ENCODE results near the gene PIP4K2A. TPM values are rescaled to one million over a fixed set of nuclear protein-coding genes. Genes with fewer than 3 reads are reported as not detected.

Gene PIP4K2A
- total RNA-seq, 1 donor from 2014 or later: 102 TPM

GRCh38 chr10:22491480-22491879 is 222.9 kb downstream of the PIP4K2A start:
- ChIA-PET CTCF (no interaction called here), POLR2A (interaction anchor here (2.5 kb wide), 1 partner anchor 55 kb away, joined by 6 read pairs; no protein-coding TSS in a partner anchor)
- no peak for ATAC-seq (ENCODE audit: low read depth)
- Mint-ChIP-seq H3K27ac (no peak overlapping the region), H3K4me3 (no peak overlapping the region), H3K36me3 (ENCODE audit: low read depth) (no peaks in the 10 kb centered on the region), H3K4me1 (peaks cover 25% of the 10 kb centered on the region), H3K27me3 (peaks cover 4% of the 10 kb centered on the region), H3K9me3 (no peaks in the 10 kb centered on the region)
- no peak for TF ChIP-seq CTCF (IDR thresholded peaks at IDR 0.05)
- DNase-seq: no peak
- intact Hi-C loops (cut with micrococcal nuclease): no loop called here

- peaks cover 4% of the 10 kb centered on the region for H3K27me3 Mint-ChIP-seq
- ChIA-PET CTCF (no interaction called here), POLR2A (interaction anchor here (2.5 kb wide), 1 partner anchor 53 kb away, joined by 6 read pairs; no protein-coding TSS in a partner anchor)
- ATAC-seq (ENCODE audit: low read depth): no peak
- no peak overlapping the region for H3K4me3 Mint-ChIP-seq
- H3K27ac Mint-ChIP-seq: no peak overlapping the region
- no peaks in the 10 kb centered on the region for H3K9me3 Mint-ChIP-seq
- peaks cover 25% of the 10 kb centered on the region for H3K4me1 Mint-ChIP-seq
- DNase-seq: no peak
- H3K36me3 Mint-ChIP-seq (ENCODE audit: low read depth): no peaks in the 10 kb centered on the region
- no peak for TF ChIP-seq CTCF (IDR thresholded peaks at IDR 0.05)
- intact Hi-C loops (cut with micrococcal nuclease): no loop called here
Observed at GRCh38 chr10:22489975-22490374, 224.4 kb downstream of the PIP4K2A start.

- Mint-ChIP-seq H3K27ac (peak overlapping the region; percentile 5), H3K36me3 (ENCODE audit: low read depth) (no peaks in the 10 kb centered on the region)
Observed at GRCh38 chr10:22489467-22489866, 224.9 kb downstream of the PIP4K2A start.

GRCh38 chr10:22486431-22486830 is 227.9 kb downstream of the PIP4K2A start:
- no peak for ATAC-seq (ENCODE audit: low read depth)
- Mint-ChIP-seq H3K9me3 (no peaks in the 10 kb centered on the region), H3K4me3 (no peak overlapping the region), H3K4me1 (peaks cover 29% of the 10 kb centered on the region), H3K36me3 (ENCODE audit: low read depth) (no peaks in the 10 kb centered on the region), H3K27ac (no peak overlapping the region), H3K27me3 (peaks cover 4% of the 10 kb centered on the region)
- intact Hi-C loops (cut with micrococcal nuclease): no loop called here
- CTCF ChIA-PET: no interaction called here
- DNase-seq: no peak
- no peak for TF ChIP-seq CTCF (IDR thresholded peaks at IDR 0.05)
- POLR2A ChIA-PET: no interaction called here

More at GRCh38 chr10:22489467-22489866, 224.9 kb downstream of the PIP4K2A start:
- no peak for DNase-seq
- POLR2A ChIA-PET: interaction anchor here (2.5 kb wide), 1 partner anchor 53 kb away, joined by 6 read pairs; no protein-coding TSS in a partner anchor
- peak; percentile 61 for ATAC-seq (ENCODE audit: low read depth)
- Mint-ChIP-seq H3K27me3 (peaks cover 4% of the 10 kb centered on the region), H3K9me3 (no peaks in the 10 kb centered on the region), H3K4me3 (no peak overlapping the region), H3K4me1 (peaks cover 25% of the 10 kb centered on the region)
- intact Hi-C loops (cut with micrococcal nuclease): no loop called here
- CTCF ChIA-PET: no interaction called here
- TF ChIP-seq CTCF (IDR thresholded peaks at IDR 0.05): no peak

Other genes with a start within 250 kb of the PIP4K2A start
- gene ARMC3, start 213.5 kb upstream of the PIP4K2A start, total RNA-seq: not detected in 2 replicates